SHP77 (cell line): ENCODE data around the gene TECRL.

ENCODE experiments used
- DNase-seq, 2 experiments: peaks; one replicate each; lab custom pipeline; 2025; lab: John Stamatoyannopoulos, UW

TECRL gene, protein sequence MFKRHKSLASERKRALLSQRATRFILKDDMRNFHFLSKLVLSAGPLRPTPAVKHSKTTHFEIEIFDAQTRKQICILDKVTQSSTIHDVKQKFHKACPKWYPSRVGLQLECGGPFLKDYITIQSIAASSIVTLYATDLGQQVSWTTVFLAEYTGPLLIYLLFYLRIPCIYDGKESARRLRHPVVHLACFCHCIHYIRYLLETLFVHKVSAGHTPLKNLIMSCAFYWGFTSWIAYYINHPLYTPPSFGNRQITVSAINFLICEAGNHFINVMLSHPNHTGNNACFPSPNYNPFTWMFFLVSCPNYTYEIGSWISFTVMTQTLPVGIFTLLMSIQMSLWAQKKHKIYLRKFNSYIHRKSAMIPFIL

DNA sequence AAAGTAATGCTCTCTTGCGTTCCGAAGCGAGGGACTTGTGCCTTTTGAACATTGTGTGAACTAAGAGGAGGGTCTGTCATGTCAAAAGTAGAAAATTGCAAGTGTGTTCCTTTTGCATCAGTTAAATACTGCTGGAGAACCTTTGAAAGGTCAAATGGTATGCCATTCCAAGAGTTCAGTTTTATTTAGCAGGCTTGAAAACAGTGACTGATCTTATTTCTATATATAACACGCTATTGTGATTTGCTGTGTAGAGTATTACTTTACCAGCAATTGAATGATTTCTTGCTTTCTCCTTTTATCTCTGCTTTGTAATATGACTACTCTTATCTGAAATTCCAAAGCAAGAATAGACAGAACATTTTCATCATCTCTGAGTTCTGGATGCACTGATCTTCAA, at the start of gene TECRL:
TSS of gene TECRL (minus strand) at position 151 of the 400 bp plus-strand sequence. CDS start at position 52, 99 bp downstream.
- no peak for DNase-seq

- DNase-seq = no peak
These were observed 23.4 kb upstream of the TECRL start for GRCh38 chr4:64432674-64433073.

DNA sequence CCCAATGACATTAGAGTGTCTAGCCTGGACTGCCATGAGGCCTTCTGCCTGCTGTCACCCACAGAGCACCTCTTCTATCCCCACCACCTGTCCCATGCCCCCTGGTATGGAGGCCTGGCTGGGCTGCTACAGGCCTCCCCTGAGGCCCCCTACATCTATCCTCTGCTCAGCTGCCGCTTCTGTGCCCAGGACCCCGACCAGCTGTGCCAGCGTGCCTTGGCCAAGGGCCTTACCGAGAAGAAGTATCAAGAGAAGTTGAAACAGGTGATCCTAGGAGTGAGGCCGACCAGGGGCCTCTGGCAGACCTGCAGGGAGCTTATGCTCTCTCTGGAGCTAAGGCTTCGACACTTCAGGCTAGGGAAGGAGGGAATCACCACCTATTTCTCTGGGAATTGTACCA, 21.7 kb upstream of the TECRL start:
- no peak for DNase-seq

- DNase-seq = no peak
These were observed 8.7 kb upstream of the TECRL start for GRCh38 chr4:64417974-64418373.

DNA sequence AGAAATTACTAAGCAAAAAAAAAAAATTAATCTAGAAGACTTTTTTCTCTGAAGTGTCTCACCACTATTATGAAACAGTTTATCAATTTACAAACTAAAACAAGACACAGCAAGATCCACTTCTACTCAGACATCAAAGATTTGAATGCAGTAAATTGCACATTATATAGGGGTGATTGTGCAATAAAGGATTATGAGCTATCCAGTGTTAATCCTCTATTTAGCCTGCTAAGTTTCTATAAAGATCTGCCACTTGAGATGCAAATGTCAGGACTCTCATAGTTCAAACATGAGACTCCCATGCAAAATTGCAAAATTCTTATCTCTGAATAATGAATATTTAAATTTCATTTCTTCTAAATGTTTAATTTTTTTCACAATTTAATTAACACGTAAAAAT, 2.2 kb downstream of the TECRL start:
- DNase-seq = no peak

DNA sequence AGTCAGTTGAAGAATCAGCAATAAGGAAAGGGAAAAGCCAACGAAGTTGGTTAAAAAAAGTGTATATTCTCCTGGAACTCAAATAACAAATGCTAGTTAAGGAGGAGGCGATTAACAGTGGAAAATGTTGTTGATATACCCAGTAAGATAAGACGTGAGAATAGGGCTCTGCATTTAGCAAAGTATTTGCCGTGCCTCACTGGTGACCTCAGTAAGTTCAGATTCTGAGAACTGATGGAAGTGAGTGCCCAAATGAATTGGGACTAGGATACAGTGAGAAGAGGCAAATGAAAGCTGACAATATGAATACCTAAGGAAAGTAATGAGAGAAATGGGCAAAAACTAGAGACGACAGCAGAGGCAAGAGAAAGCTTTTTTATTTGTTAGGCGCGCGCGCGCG, 3.5 kb downstream of the TECRL start:
- DNase-seq = no peak

GRCh38 chr4:64402684-64403083, 6.6 kb downstream of the TECRL start:
- no peak for DNase-seq

DNA sequence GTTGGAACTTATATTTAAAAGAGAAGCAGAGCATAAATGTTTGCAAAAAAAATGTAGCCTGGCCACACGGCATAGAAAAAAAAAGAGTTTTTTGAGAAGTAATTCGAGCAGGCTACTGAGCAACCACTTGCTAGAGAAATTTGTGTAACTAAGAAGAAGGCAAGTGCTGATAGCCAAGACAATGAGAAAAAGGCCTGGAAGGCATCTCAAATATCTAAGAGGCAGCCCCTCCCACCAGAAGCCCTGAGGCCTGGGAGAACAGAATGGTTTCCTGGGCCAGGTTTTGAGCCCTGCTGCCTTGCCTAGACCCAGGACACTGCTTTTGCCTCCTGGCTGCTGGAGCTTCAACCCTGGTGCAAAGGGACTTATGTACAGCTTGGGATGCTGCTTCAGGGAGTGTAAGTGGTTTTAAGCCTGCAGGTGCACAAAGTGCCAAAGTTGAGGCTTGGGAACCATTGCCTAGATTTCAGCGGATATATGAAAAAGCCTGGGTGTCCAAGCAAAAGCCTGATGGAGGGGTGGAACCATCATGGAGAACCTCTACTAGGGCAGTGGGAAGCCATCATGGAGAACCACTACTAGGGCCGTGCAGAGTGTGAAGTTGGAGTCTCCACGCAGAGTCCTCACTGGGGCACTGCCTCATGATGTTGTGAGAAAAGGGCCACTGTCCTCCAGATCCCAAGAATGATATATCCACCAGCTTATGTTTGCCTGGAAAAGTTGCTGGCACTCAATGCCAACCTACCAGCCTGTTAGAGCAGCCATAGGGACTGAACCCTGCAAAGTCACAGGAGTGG, 9.7 kb downstream of the TECRL start:
- DNase-seq = no peak

- DNase-seq = no peak
These were observed 14.8 kb downstream of the TECRL start for GRCh38 chr4:64394469-64394868.

DNA sequence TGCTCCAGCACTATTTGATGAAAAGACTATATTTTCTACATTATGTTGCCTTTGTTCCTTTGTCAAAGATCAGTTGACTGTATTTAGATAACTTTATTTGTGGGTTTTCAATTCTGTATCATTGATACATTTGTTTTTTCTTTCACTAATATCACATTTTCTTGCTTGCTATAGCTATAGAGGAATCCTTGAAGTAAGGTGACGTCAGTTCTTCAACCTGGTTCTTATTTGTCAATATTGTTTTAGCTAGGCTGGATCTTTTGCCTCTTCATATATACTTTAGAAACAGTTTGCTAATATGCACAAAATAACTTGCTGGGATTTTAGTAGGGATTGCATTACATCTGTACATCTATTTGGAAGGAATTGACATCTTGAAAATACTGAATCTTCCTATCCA, 21.0 kb downstream of the TECRL start:
- no peak for DNase-seq

DNA sequence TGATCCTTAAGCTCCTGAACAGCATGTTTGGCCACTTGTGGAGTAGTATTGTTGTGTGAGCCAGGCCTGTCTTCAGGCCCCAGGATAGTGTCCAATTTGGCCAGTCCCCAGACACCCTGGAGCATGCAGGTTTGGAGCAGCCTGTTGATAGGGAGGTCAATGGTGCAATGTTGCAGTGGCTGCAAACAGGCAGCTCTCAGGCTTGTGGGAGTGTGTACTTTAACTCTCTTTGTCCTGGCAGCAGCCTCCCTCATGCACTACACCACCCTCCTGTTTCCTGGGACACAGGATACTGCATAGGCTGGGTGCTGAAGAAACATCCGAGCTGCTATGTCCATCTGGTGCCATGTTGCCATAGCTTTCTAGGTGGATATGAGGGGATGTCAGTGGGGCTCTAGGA, 24.0 kb downstream of the TECRL start:
- no peak for DNase-seq

DNA sequence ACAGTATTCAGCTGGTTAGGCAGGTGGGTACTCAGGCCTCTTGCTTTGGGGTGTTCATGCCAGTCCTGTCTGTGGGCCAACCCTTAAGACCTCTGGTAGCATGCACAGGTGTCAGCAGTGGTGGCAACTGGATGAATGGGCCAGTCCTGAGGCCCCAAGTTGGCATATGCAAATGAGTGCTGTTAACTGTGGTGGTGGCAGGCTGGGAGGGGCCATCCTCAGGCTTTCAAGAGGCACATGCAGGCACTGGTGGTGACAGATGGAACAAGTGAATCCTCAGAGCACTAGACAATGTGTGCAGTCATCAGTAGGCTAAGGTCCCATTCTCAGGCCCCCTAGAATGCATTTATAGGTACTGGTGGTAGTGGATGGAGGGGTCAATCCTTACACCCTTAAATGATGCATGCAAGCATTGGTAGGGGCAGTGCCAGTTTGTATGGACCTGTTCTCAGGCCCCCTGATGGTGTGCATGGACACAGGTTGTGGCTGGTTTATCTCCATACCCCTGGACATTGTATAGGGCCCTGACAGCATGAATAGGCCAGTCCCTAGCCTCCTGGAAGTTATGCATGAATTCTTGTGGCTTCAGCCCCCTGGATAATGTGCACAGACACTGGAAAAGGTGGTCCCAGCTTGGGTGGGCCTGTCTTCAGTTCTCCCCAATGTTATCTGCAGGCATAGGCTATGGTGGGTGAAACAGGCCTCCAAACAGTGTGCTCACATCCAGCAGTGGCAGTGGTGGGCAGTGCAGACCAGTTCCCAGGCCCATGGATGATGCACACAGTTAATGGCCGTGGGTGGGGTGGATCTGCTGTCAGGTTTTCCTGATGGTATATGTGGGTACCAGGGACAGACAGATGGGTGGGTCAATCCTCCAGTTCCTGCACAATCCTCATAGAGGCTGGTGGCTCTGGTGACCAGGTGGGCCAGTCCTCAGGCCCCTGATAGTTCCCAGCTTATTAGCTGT, 24.7 kb downstream of the TECRL start:
- DNase-seq = no peak

GRCh38 chr4:64368741-64369140, 40.5 kb downstream of the TECRL start:
- no peak for DNase-seq

DNA sequence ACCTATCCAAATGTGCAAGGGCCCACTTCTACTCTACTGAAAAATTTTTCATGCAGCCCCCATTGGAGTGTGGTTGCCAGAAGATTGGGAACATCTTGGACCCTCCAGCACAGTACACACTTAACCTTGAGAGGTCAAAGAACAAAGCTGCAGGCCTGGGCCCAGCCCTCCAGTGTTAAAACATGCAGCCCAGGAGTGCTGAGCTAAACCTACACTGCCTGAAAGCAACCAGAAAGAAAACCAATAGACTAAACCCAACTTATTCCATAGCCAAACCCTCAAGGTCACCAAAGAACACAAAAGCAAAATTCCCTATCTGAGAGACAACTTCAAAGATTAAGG, 47.9 kb downstream of the TECRL start:
- DNase-seq = no peak

DNA sequence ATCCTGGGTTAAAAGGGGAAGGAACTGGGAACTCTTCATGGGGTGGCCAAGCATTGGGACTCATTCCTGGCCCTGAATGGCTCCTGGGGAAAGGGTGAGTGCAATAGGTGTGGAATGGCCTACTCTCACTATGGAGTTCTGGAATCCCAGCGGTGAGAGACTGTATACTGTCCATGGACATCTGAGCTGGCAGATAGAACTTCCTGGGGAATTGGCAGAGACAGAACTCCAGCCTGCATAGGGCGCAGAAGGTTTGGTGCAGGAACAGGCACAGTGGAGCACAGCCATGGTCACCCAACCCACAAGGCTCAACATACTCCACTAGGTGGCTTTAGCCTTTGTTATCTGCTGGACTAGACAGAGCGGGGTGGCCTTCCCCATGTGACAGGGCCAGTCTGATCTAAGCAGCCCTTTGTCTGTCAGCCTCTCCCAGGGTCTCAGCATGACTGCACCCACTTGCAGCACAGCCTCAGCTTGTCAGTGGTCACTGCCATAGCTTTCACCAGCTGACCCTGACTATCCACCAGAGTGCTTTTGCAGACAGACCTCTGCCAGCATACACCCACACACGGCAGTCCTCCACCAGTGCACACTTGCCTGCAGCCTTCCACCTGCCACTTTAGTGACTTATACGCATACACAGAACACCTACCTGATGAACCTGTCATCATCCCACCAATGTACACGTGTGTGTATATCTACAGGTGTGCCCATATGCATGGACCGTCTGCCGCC, 48.4 kb downstream of the TECRL start:
- DNase-seq = no peak

DNA sequence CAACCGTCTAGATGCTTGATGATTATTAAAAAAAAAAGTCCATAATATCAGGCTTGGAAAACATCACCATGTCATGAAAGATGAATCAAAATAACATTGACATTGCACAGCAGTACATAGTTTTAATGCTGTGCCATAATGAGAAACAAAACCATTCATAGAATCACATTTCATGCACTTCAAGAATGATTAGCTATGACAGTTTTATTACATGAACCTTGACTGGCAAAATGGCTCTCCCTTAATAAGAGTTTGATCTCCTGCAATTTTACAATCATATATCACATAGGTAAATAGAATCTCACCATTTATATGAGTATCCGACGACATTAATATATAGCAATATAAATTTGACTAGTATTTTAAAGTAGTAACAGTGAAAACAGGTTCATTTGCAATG, 49.8 kb downstream of the TECRL start:
- no peak for DNase-seq

- no peak for DNase-seq
These were observed 55.3 kb downstream of the TECRL start for GRCh38 chr4:64353904-64354303.

DNA sequence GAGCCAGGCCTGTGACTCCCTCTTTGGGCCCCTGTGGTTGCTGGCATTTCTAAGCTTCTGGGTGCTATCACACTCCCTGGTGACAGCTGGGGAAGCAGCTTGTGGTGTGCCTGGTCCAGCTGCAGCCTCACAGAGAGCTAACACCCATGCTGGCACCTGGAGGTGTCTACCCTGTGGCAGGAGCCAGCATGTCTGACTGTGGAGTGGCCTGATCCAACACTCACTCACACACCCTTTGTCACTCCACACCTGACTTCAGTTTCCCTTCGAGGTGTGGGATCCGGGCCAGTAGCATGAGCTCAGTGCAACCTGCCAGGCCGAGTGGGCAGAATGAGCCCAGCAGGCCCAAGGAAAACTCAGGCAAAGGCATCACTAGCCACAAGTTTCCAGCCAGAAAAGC, 67.5 kb downstream of the TECRL start:
- peak; percentile 46 to 69 for DNase-seq

DNA sequence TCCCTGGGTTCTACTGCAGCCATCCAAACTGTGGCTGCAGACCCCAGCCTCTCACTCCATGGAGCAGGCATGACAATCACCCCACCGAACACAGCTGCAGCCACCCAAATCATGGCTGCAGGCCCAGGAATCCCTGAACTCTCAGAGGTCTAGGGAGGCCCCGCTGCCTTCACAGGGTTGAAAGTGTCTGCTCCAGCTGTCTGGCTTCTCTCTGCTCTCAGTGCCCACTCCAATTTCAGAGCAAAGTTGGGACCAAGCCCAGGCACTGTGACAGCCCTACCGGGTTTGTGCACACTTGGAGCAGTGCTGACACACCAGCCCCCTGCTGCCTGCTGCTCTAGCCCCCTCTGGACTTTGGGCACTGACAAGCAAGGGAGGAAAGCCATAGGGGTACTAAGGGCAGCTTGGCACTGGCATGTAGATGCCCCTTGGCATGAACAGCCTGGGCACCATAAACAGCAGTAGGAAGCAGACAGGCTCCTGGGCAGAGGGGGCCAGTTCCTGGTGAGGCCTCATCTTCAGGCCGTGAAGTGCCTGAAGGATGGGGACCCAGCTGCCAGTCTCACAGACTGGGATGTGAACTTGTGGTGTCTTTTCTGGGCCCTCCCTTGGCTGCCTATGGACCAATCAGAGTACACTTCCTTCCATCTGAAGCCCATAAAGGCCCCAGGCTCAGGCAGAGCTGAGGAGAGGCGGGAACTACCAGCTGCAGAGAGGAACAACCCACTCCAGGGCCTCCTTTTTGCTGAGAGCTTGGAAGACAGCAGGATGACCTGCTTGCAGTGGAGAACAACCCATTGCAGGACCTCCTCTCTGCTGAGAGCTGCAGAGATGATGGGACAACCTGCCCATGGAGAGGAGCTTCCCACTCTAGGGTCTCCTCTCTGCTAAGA, 68.8 kb downstream of the TECRL start:
- no peak for DNase-seq

GRCh38 chr4:64334964-64335363, 74.3 kb downstream of the TECRL start:
- no peak for DNase-seq

DNA sequence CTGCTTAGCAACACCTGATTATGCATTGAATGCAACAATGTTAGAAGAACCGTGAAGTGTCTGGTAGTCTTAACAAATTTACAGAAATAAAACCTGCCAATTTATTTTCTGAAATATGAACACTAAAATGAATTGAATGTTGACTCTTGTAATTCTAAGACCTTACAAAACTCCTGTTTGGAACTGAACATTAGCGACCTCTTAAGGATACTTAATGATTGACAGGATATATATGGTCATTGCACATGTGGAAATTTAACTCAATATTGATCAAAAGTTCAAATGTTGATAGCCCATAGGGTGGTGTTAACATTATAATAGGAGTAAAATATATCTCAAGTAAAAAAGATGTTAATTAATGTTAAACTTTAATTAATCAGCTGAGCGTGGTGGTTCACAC, 79.1 kb downstream of the TECRL start:
- DNase-seq = no peak
